RWPE2 (cell line): ENCODE data around the gene PDE4A.
"Not testable (repeated sequence)": the region's sequence is repeated elsewhere in the genome, so short reads cannot be mapped to it uniquely, and the experiment has no call there.

Source experiments
- ATAC-seq: fragments of 200-7000 bp; cut with Tn5 transposase; 3 replicates; pipeline ENCODE4 v1.9.1; 2021; ENCODE audit warnings: low read depth
- DNase-seq: peaks from one replicate; pipeline ENCODE4 v3.0.0-alpha.2; 2020; ENCODE audit warnings: low spot score
- H3K27ac ChIP-seq: fragments of 450-650 bp; 2 replicates; pipeline ENCODE4 v1.5.1; 2017; ENCODE audit warnings: mild to moderate bottlenecking; ENCODE audit not compliant: poor library complexity, severe bottlenecking
- H3K27me3 ChIP-seq: fragments of 250-450 bp; sonication (Bioruptor Pico); 2 replicates; pipeline ENCODE4 v1.5.1; 2021; ENCODE audit warnings: mild to moderate bottlenecking, moderate library complexity; ENCODE audit not compliant: insufficient read depth, poor library complexity, severe bottlenecking
- H3K36me3 ChIP-seq: fragments of 250-450 bp; sonication (Bioruptor Pico); 2 replicates; pipeline ENCODE4 v1.5.1; 2020; ENCODE audit warnings: low read depth, mild to moderate bottlenecking, moderate library complexity
- H3K4me1 ChIP-seq: fragments of 250-450 bp; sonication (Bioruptor Pico); 2 replicates; pipeline ENCODE4 v1.5.1; 2021; ENCODE audit warnings: mild to moderate bottlenecking, moderate library complexity; ENCODE audit not compliant: insufficient read depth, poor library complexity, severe bottlenecking
- H3K4me3 ChIP-seq: fragments of 250-450 bp; sonication (Bioruptor Pico); 2 replicates; pipeline ENCODE4 v1.5.1; 2021; ENCODE audit warnings: mild to moderate bottlenecking, moderate library complexity; ENCODE audit not compliant: severe bottlenecking
- H3K9me3 ChIP-seq: fragments of 250-450 bp; sonication (Bioruptor Pico); 2 replicates; pipeline ENCODE4 v1.5.1; 2021; ENCODE audit warnings: mild to moderate bottlenecking, moderate library complexity; ENCODE audit not compliant: severe bottlenecking
- CTCF ChIP-seq: fragments of 450-650 bp; IDR thresholded peaks from one replicate; pipeline ENCODE4 v1.5.1; 2017; ENCODE audit warnings: mild to moderate bottlenecking, moderate library complexity; ENCODE audit not compliant: poor library complexity, severe bottlenecking

The PDE4A gene

DNA sequence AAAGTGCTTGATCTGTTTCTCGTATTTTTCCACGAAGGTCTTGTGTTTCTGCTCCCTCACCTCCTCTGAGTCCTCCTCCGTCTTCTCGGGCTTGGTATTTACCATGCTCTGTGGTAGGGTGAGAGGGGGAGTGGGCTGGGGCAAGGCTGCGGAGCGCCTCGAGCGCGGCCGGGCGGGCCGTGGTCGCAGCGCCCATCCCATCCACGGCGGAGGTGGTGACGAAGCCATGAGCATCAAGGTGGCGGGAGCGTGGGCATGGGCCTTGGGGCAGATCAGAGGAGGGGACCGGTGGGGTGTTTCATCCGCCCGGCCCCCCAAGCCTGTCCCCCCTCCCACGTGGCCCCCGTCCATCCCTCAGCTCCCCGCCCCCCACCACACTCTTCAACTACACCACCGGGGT lies 24.9 kb upstream of the PDE4A start:
- Histone ChIP-seq H3K4me1 (no peaks in the 10 kb centered on the region), H3K4me3 (no peak overlapping the region), H3K36me3 (peaks cover 66% of the 10 kb centered on the region), H3K27ac (no peak overlapping the region), H3K9me3 (no peaks in the 10 kb centered on the region), H3K27me3 (no peaks in the 10 kb centered on the region)
- DNase-seq (no peak), ATAC-seq (no peak)
- no peak for TF ChIP-seq CTCF

GRCh38 chr19:10395917-10396316 lies 24.4 kb upstream of the PDE4A start:
- TF ChIP-seq CTCF, result no peak

DNA sequence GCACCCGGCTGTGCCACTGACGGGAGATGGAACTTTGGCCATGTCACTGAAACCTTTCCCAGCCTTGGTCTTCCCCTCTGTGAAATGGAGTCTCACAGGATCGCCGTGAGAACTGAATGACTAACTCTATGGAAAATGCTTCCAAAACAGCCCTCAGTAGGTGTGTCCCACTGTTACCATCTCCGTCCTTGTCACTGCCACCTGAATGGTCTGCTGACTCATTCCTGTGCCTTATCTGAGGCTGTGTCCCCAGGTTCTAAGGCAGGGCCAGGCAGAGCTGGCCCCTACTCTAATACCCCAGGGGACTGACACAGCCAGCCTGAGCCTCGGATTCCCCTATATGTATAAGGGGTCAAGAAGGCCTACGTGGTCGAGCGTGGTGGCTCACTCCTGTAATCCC lies 21.5 kb upstream of the PDE4A start:
- Histone ChIP-seq H3K4me3 (no peak overlapping the region), H3K4me1 (peaks cover 9% of the 10 kb centered on the region), H3K27ac (no peak overlapping the region), H3K36me3 (peaks cover 48% of the 10 kb centered on the region), H3K9me3 (no peaks in the 10 kb centered on the region), H3K27me3 (no peaks in the 10 kb centered on the region)
- no peak for DNase-seq
- no peak for TF ChIP-seq CTCF
- ATAC-seq, result no peak

More at GRCh38 chr19:10395917-10396316, 24.4 kb upstream of the PDE4A start:
- no peak for ATAC-seq
- Histone ChIP-seq H3K36me3 (peaks cover 65% of the 10 kb centered on the region), H3K27ac (no peak overlapping the region), H3K4me3 (no peak overlapping the region), H3K27me3 (no peaks in the 10 kb centered on the region), H3K4me1 (peaks cover under 1% of the 10 kb centered on the region), H3K9me3 (no peaks in the 10 kb centered on the region)
- no peak for DNase-seq

DNA sequence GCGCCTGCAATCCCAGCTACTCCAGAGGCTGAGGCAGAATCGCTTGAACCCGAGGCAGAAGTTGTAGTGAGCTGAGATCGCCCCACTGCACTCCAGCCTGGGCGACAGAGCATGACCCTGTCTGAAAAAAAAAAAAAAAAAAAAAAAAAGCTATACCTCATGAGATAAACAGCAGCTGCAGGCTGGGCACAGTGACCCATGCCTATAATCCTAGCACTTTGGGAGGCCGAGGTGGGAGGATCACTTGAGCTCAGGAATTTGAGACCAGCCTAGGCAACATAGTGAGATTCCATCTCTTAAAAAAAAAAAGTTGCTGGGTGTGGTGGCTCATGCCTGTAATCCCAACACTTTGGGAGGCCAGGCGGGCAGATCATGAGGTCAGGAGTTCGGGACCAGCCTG lies 21.0 kb upstream of the PDE4A start:
- H3K27ac ChIP-seq, H3K4me3 ChIP-seq, H3K27me3 ChIP-seq, H3K9me3 ChIP-seq, H3K4me1 ChIP-seq, ATAC-seq, DNase-seq: not testable (repeated sequence)
- H3K36me3 ChIP-seq, result peaks cover 43% of the 10 kb centered on the region

GRCh38 chr19:10399878-10400277 lies 20.5 kb upstream of the PDE4A start:
- Histone ChIP-seq H3K9me3 (no peaks in the 10 kb centered on the region), H3K4me3 (no peak overlapping the region), H3K27ac (no peak overlapping the region), H3K36me3 (peaks cover 37% of the 10 kb centered on the region), H3K4me1 (peaks cover 9% of the 10 kb centered on the region), H3K27me3 (no peaks in the 10 kb centered on the region)
- DNase-seq (no peak), ATAC-seq (no peak)
- no peak for TF ChIP-seq CTCF
